Rectal smooth muscle tissue (tissue), 1 donor: ENCODE data around the gene CCDC12.

Experiments
- H3K27ac ChIP-seq: one replicate; pipeline ENCODE4 v1.7.0; 2013; ENCODE audit warnings: low read depth, low read length, inconsistent platforms
- H3K27me3 ChIP-seq: one replicate; pipeline ENCODE4 v1.7.0; 2013; ENCODE audit warnings: low read length; ENCODE audit not compliant: control insufficient read depth, insufficient read depth
- H3K36me3 ChIP-seq: one replicate; pipeline ENCODE4 v1.7.0; 2013; ENCODE audit warnings: low read length; ENCODE audit not compliant: control insufficient read depth, insufficient read depth
- H3K4me1 ChIP-seq: one replicate; pipeline ENCODE4 v1.7.0; 2013; ENCODE audit warnings: low read length; ENCODE audit not compliant: control insufficient read depth, insufficient read depth
- H3K4me3 ChIP-seq: one replicate; pipeline ENCODE4 v1.7.0; 2013; ENCODE audit warnings: low read length
- H3K9ac ChIP-seq: one replicate; pipeline ENCODE4 v1.7.0; 2013; ENCODE audit warnings: low read length

Gene CCDC12

DNA sequence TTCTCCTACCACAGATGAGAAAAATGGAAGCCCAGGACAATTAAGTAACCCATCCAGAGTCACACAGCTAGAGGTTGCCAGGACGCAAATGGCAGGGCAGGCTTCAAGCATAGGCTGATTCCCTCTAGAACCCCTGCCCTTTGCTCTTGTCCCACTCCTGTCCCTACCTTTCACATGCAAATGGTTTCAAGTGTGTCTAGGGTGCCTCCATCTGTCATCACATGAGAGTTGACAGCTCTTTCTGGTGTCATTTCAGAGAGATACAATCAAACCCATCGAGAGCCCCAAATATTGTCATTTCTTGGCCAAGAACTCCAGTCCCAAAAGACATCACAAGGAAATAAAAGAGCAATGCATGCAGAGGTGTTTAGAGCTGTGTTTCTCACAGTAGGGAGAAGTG lies 23.7 kb downstream of the CCDC12 start:
- Histone ChIP-seq H3K27ac (no peak overlapping the region), H3K9ac (no peak overlapping the region), H3K4me3 (no peak overlapping the region), H3K27me3 (no peaks in the 10 kb centered on the region), H3K4me1 (peaks cover 4% of the 10 kb centered on the region), H3K36me3 (no peaks in the 10 kb centered on the region)

- peaks cover 4% of the 10 kb centered on the region for H3K4me1 ChIP-seq
- H3K9ac ChIP-seq: no peak overlapping the region
- no peaks in the 10 kb centered on the region for H3K27me3 ChIP-seq
- H3K27ac ChIP-seq: no peak overlapping the region
- H3K36me3 ChIP-seq: no peaks in the 10 kb centered on the region
- H3K4me3 ChIP-seq: no peak overlapping the region
Observed at GRCh38 chr3:46950650-46951241, 25.8 kb downstream of the CCDC12 start.

GRCh38 chr3:46950177-46950576 lies 26.4 kb downstream of the CCDC12 start:
- H3K27ac ChIP-seq: no peak overlapping the region
- H3K4me1 ChIP-seq: peaks cover 4% of the 10 kb centered on the region
- no peak overlapping the region for H3K9ac ChIP-seq
- H3K36me3 ChIP-seq: no peaks in the 10 kb centered on the region
- no peak overlapping the region for H3K4me3 ChIP-seq
- no peaks in the 10 kb centered on the region for H3K27me3 ChIP-seq

DNA sequence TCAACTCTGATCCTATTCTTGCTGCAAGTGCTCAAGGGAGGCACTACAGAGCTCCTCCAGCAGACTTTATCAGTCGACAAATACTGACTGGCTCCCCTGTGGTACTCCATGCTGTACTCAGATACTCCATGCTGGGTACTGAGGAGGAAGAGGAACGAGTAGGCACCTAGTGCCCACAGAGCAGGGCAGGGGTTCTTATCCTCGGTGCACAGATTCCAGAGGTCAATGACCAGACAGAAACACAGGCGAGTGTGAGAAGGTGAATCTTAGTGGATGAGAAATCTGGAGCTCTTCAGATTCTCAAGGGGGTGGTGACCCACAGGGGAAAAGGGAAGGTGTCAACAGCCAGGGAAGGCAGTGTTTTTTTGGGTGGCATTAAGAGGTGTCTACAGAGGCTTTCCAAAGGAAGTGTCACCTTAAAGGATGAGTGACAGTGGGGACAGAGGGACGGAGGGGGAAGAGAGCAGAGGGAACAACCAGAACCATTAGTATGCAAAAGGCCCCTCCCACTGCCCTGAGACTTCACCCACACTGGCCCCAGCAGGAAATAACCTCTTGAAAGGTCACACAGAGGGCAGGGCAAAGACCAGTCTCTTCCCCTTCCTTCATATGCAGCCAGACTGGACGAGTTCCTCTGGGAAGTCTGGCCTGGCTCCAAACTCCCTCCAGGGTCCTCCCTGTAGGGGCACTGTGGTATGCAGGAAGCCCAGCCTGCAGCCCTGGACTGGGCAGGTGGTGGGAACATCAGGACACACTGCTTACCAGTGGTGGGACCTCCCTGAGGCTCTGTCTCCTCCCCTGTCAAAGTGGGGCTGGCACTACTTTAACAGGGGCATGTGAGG lies 27.5 kb downstream of the CCDC12 start:
- H3K9ac ChIP-seq: no peak overlapping the region
- H3K4me1 ChIP-seq: peaks cover 4% of the 10 kb centered on the region
- H3K27ac ChIP-seq: no peak overlapping the region
- H3K36me3 ChIP-seq: no peaks in the 10 kb centered on the region
- H3K27me3 ChIP-seq: no peaks in the 10 kb centered on the region
- H3K4me3 ChIP-seq: peak overlapping the region; percentile 28

GRCh38 chr3:46947981-46948791 lies 28.4 kb downstream of the CCDC12 start:
- H3K9ac ChIP-seq: no peak overlapping the region
- H3K36me3 ChIP-seq: no peaks in the 10 kb centered on the region
- H3K4me1 ChIP-seq: peaks cover 4% of the 10 kb centered on the region
- H3K4me3 ChIP-seq: peak overlapping the region; percentile 11
- H3K27ac ChIP-seq: no peak overlapping the region
- no peaks in the 10 kb centered on the region for H3K27me3 ChIP-seq

DNA sequence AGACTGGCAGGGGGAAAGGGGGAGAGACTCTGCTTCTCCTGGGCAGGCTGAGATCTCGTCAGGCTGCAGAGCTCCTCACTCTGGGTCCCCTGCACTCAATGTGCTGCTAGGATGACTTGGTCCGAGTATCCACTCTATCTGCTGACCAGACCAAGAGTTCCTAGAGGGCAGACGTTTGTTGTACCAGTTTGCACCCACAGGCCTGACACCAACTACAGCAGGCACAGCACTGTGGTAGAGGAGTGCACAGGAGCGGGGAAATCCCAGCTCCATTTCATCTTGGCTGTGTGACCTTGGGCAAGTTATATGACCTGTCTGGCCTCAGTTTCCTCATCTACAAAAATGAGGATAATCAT lies 29.0 kb downstream of the CCDC12 start:
- Histone ChIP-seq H3K36me3 (no peaks in the 10 kb centered on the region), H3K4me3 (no peak overlapping the region), H3K9ac (no peak overlapping the region), H3K27me3 (no peaks in the 10 kb centered on the region), H3K4me1 (peaks cover 4% of the 10 kb centered on the region), H3K27ac (no peak overlapping the region)

DNA sequence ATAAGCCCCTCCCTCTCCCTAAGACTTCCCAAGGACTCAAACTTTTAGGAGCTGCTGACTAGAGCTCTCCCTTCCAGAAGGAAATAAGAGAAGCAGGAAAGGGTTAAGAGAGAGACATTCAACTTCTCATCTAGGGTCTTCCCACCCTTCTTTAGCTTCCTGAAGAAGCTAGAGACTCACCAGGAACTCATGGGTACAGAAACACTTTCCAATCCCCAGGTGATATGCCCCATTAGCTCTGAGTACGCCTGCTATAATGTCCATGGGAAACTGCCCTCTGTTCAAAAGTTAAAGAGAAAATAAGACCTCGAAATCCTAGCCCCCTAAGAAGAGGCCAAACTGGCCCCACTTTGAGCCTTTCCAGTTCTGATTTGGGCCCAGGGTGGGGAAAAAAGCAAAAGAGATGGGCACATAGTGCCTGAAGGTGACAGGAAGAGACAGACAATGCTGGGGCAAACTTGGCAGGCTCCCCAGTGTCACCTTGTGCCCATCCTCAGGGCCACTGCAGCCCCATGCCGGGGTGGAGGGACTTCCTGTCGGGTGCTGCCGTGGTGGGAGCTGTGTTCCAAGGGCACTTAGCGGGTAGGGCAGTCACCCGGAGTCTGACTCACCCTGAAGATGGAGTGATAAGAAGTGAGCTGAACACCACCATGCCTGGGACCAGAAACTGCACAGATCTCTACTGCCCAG lies 29.5 kb downstream of the CCDC12 start:
- Histone ChIP-seq H3K9ac (no peak overlapping the region), H3K4me3 (no peak overlapping the region), H3K4me1 (peaks cover 4% of the 10 kb centered on the region), H3K27me3 (no peaks in the 10 kb centered on the region), H3K27ac (no peak overlapping the region), H3K36me3 (no peaks in the 10 kb centered on the region)

- Histone ChIP-seq H3K36me3 (no peaks in the 10 kb centered on the region), H3K27ac (no peak overlapping the region), H3K27me3 (no peaks in the 10 kb centered on the region), H3K4me3 (no peak overlapping the region), H3K4me1 (peaks cover 4% of the 10 kb centered on the region), H3K9ac (no peak overlapping the region)
Observed at GRCh38 chr3:46946416-46946815, 30.1 kb downstream of the CCDC12 start.

- H3K27me3 ChIP-seq: no peaks in the 10 kb centered on the region
- no peak overlapping the region for H3K27ac ChIP-seq
- H3K4me1 ChIP-seq: peaks cover 2% of the 10 kb centered on the region
- no peak overlapping the region for H3K4me3 ChIP-seq
- H3K9ac ChIP-seq: no peak overlapping the region
- peaks cover 6% of the 10 kb centered on the region for H3K36me3 ChIP-seq
Observed at GRCh38 chr3:46944191-46944590, 32.4 kb downstream of the CCDC12 start.

DNA sequence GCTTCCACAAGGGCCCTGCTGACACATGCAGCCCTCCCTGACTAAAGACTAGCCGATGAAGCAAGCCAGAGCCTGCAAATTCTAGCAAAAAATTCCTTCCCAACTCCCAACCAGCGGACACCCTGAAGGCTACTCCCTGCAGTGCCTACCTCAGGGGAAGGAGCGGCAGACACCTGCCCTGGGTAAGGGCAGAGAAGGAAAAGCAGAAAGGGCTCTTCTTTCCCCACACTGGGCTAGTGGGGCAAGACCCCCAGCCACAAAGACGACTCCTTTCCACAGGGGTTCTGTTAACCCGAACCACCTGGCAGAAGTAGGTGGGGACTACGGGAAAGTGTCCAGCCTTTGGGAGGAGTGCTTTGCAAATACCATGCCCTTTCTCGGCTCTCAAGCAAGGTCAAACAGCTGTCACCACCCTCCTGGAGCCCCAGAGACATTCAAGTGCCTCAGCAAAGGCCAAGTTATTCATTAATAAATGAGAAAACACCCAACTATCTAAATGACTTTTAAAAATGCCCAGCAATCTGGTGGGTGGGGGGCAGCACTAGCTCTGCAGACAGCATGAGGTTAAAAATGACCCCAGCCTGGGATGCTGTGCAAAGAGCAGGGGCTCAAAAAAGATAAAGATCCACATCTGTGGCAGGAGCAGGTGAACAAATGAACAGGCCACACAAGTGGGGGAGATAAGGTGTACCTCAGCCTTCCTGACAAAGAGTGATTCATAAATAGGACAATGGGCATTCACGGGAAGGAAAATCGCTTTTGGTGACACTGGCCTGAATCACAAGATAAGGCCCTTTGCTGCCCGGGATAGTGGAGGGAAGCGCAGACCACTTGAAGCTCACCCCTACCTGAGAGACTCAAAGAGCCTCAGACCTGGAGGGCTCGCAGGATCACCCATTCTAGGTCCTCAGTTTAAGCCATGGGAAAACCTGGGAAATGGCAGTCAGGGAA lies 33.0 kb downstream of the CCDC12 start:
- H3K4me1 ChIP-seq: peaks cover 2% of the 10 kb centered on the region
- no peak overlapping the region for H3K27ac ChIP-seq

DNA sequence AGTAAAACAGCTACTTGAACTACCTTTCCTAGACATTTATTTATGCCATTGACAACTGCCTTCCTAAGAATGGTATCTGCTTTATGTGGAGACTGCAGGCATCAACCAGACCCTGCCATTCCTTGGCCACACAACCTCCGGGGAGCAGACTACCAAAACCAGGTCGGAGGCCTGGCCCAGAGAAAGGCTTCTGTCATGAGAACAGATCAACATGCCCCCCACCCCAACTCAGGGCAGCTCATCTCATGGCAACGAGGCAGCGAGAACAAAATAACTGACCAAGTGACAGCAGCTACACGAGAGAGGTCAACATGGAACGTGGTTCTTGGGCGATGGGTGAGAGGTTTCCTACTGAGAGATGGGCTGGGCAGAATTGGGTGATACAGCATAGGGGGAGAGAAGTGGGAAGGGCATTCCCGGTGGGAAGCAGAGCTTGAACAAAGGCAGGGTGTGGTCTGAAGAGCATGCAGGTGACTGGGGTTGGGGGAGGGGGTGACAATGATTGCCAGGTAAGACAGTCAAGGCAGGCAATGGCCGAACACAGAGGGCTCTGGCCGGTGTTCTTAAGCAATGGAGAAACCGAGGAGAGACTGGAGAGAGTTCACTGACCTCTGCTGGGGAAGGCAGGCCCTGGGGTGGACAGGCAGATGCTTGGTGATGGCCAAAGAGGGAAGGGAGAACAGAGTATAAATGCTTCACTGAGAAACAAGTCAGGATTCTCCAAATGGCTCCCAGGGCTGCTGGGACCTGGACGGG lies 33.9 kb downstream of the CCDC12 start:
- H3K27me3 ChIP-seq: no peaks in the 10 kb centered on the region
- H3K9ac ChIP-seq: no peak overlapping the region
- no peak overlapping the region for H3K27ac ChIP-seq
- no peak overlapping the region for H3K4me3 ChIP-seq
- peaks cover 2% of the 10 kb centered on the region for H3K4me1 ChIP-seq
- peaks cover 9% of the 10 kb centered on the region for H3K36me3 ChIP-seq

More for the DNA sequence above, 33.0 kb downstream of the CCDC12 start:
- no peaks in the 10 kb centered on the region for H3K27me3 ChIP-seq
- H3K9ac ChIP-seq: no peak overlapping the region
- peaks cover 6% of the 10 kb centered on the region for H3K36me3 ChIP-seq
- H3K4me3 ChIP-seq: no peak overlapping the region
